ENCODE data around the gene TCERG1L.

- TF ChIP-seq POLR2A (IDR thresholded peaks at IDR 0.05; ENCODE audit: low read depth, low read length) (no peak), TAF1 (IDR thresholded peaks at IDR 0.05; ENCODE audit: borderline replicate concordance, low read depth, low read length) (no peak), POLR2AphosphoS5 (IDR thresholded peaks at IDR 0.05; ENCODE audit: low read depth, low read length) (no peak)
These were observed 11.0 kb downstream of the TCERG1L start for GRCh38 chr10:131300508-131300907.
